Activated naive CD4-positive, alpha-beta T cell treated with anti-CD3 and anti-CD28 coated beads, Interleukin-2, amount 50 U/mL, for 16 hours (primary cell): Measurements from ENCODE around the gene EPHA7.

Experiments used
- DNase-seq: peaks from one replicate; pipeline ENCODE4 v3.0.0-alpha.2; 2020

The EPHA7 gene

DNA sequence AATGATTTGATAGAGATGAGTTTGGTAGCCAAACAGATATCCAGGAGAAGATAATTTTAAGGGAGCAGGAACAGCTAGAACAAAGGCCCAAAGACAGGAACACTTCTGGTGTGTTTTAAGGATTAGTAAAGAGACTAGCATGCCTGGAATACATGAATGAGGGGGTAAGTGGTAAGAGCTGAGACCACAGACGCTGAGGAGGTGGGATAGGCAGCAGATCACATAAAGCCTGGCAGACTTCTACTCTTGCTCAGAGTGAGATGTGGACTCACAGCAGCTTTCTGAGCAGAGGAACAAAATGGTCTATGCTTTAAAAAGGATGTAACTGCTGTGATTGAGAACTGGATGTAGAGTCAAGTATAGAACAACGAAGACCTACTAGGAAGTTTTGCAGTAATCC, 100.1 kb downstream of the EPHA7 start:
- DNase-seq: no peak

DNA sequence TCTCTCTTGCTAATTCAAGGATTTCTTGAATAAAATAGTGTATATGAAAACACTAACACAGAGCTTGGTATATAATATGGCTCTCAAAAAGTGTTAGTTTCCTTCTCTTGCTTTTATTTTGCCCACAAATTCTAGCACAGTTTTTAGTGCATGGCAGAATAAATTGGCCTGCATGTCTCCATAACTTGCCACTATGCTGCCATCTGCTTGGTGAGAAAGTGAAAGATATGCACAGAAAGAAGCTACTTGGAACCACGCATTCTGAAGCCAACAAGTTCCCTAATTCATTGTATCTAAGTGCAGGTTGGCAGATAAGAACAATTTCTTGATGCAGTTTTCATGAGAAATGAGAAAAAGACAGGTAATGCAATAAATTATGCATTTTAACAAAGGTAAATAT, 101.2 kb downstream of the EPHA7 start:
- no peak for DNase-seq

DNA sequence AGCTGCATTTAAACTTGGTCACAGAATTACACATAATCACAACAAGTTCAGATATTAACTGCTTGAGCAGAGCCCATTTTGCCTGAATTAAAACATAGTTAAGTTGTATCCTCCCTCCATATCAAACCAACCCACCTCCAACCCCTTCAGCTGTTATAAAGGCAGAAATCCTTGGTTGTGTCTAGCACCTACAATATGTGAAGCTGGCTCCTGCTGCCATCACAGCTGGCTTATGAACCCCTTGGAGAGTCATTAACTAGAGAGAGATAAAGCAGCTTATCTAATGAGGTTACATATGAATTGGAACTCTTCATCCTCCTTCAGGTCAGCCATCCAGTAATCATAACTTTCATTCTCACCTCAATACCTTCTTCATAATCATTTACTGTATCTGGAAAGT, 101.8 kb downstream of the EPHA7 start:
- no peak for DNase-seq

DNA sequence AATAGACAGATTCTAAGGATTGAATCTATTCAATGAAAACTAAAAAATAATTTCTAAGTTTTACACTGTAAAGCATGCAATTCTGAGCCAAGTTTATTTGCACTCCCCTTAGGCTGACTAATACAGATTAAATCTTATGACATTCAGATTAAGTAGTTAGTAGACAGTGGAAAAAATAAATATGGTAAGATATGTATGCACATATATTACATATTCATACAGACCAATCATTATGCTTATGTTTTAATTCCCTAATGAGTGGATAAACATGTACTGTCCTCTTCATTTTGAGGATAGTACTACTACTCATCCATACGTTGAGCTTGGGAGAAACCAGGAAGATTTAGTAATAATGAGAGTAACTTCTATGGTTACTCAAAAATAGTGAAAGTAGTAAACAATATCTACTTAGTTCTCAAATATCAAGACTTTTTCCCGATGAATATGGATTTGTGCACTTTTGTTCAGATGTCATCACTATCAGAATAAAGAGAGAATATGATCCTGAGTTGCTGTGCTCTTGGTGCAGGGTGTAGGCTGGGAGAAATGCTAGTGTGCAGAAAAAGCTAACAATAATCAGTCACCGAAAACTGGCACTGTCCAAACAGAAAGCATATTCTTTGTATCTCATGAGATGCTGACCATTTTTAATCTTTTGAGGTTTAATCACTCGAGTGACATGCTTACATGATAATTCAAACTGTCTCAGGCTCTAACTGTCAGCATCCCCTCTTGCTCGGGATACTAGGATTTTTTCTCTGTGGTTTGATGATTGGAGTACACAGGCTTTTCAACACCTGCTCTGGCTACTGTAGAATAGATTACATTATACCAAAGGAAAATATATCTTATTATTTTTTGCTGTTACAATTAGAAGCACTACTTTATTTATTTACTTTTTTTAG, 111.6 kb downstream of the EPHA7 start:
- no peak for DNase-seq

DNA sequence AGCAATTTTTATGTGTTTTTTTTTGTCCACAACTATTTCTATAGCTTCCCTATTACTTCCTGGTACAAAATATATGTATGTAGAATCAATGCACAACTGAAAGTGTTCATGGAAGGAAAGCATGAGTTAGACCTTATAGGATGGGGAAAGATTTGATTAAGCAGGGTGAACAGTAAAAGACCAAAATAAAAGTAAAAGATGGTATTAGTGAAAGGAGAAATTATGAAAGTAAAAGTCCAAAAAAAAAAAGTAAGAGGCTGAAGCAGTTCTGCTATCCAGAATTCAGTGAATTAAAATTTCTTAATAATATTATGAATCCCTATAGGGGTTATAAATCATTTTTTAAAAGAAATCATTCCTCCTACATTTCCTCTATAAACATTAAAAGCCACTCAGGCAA, 114.3 kb downstream of the EPHA7 start:
- DNase-seq: no peak

DNA sequence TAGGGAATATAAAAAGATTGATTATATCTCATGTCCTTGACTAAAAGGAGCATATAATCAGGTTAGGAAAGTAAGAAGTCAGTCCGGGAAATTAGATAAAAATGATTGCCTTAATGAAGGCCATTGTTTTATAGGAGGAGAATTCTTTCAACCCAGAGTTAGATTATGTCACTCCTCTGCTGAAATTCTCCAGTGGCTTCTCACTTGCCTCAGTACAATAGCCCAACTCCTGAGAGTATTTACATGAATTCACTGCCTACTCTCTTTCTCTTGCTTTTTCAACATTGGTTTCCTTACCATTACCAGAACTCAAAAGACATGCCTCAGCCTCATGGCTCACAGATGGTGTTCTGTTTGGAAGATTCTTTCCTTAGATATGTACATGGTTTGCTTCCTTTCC, 114.9 kb downstream of the EPHA7 start:
- no peak for DNase-seq

DNA sequence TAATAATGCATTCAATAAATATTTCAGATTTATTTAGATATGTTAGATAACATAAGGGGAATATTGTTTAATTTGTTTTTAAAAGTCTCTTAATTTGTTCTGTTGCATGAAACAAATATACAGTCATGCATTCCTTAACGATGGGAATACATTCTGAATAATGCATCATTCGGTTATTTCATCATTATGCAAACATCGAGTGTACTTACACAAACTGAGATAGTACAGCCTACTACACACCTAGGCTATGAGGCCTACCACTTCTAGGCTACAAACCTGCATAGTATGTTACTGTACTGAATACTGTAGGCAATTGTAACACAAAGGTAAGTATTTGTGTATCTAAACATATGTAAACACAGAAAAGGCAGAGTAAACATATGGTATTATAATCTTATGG, 118.7 kb downstream of the EPHA7 start:
- no peak for DNase-seq

DNA sequence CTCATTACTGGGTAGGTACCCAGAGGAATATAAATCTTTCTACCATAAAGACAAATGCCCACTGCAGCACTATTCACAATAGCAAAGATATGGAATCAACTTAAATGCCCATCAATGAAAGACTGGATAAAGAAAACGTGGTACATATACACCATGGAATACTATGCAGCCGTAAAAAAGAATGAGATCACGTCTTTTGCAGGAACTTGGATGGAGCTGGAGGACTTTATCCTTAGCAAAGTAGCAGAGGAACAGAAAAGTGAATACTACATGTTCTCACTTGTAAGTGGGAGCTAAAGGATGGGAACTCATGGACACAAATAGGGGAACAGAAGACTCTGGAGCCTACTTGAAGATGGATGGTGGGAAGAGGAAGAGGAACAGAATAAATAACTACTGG, 119.7 kb downstream of the EPHA7 start:
- no peak for DNase-seq

DNA sequence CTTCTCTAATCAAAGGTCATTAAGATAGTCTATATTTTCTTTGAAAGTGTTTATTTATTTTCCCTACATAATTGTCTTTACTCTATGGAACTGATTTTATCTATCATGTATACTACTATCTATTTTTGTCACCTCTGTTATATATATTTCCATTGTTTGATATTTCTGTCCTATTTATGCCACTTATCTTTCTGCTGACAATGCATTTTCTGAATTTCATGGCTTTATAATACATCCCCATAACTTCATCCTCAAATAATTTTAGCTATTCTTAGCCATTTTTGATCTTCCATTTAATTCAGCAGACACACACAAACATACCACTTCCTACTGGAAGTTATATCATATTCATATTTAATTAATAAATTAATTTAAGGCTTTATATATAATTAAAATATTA, 123.7 kb downstream of the EPHA7 start:
- no peak for DNase-seq

DNA sequence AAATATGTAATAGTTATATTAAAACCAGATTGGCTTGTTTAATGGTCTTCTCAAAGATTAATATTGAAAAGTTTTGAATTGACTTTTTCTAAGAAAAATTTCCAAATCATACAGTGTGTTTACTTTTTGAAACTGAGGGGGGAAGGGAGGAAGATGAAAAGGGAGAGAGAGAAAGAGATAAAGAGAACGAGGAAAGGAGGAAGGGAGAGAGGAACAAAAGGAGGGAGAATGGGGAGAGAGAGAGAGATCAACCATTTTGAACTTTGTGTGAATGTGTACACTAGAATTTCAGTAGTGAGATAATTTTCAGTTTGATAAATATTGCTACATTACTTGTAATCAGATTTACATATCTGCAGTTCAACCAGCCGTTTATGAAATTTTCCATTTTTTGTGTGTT, 124.5 kb downstream of the EPHA7 start:
- no peak for DNase-seq

DNA sequence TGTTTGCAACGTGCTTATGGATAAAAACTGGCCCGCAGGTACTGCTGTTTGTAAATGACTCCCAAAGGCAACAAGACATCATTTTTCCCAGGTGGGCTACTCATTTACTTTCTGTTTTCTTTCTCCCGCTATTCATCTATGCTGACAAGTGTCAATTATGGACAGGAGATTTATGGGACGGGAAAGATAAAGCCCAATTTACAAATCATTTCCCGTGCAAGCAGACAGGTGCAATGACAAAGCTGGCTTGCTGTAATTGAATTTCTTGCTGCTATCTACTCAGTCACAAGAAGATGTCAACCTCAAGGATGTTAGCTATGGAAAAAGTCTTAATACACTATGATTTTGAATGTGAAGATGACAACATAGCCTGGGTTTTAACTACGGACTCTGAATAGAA, 125.5 kb downstream of the EPHA7 start:
- no peak for DNase-seq

DNA sequence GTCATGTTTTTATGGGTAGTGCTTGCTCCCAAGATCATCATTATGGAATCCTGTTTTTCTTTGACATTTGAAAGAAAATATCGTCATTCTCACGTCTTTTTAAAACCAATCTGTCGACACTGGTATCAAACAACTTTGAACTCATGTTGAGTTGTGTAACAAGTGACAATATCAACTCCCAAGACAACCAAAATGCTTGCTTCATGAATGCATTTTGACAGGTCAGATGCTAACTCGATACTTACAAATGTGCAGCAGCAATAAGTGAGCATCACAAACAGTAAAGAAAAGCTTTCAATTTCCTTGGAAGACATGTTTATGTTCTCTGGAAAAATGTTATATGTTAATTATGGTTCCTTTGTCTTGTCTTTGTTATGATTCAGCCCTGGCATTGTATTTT, 125.9 kb downstream of the EPHA7 start:
- DNase-seq: no peak

DNA sequence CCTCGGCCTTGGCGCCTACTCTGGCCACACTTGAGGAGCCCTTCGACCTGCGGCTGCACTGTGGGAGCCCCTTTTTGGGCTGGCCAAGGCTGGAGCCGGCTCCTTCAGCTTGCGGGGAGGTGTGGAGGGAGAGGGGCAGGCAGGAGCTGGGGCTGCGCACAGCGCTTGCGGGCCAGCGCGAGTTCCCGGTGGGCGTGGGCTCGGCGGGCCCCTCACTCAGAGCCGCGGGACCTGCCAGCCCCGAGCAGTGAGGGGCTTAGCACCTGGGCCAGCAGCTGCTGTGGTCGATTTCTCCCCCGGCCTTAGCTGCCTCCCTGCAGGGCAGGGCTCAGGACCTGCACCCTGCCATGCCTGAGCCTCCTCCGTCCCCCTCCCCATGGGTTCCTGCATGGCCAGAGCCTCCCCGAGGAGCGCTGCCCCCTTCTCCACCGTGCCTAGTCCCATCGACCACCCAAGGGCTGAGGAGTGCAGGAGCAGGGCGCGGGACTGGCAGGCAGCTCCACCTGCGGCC, 136.8 kb downstream of the EPHA7 start:
- DNase-seq: peak; percentile 7

DNA sequence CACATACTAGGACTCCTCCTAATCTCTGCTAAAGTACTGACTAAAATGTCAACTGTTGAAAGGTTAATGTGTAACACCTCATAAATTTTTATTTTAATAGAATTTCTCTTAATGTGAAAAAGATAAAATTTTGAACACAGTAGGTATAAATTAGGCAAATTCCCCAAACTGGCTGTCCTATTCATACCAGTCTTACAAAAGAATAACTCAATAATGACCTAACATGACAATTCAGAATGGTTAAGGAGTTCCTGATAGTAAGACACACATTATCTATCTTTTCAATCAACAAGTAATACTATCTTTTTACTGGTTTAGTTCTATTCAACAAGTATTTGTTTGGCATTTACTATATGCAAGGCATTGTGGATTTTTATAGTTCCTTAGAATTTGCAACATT, 141.1 kb downstream of the EPHA7 start:
- no peak for DNase-seq

DNA sequence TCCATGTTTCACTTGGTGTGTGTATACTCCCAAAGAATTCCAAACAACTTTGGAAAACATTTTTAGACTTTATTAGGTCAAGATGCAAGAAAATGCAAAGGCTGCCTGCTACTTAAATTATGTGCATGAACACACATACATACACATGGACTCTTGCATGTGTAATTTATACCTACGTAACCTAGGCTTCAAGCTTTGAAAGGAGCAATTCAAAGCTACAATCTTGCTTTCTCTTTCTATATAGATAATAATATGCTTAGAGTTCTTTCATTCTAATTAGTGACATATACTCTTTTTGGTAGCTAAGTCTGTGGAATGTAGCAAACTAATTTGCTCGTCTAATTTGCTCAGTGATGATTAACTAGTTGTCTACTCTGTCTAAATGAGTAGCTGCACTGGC, 146.5 kb downstream of the EPHA7 start:
- DNase-seq: no peak

DNA sequence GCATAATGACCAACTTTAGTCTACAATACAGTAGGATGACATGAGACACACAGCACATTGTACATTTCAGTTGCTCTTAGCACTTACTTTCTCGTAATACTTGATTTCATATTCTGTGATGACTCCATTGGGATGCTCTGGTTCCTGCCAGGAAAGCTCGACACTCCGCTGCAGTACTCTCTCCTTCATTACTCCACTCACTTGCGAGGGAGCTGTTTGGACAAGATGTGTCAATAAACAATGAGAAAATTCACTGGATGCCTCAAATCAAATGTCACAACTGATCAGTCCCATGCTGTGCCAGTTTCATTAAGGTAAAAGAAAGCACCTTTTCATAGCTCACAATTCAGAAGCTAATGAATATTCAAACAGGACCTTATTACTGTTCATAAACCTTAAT, 147.1 kb downstream of the EPHA7 start:
- no peak for DNase-seq

DNA sequence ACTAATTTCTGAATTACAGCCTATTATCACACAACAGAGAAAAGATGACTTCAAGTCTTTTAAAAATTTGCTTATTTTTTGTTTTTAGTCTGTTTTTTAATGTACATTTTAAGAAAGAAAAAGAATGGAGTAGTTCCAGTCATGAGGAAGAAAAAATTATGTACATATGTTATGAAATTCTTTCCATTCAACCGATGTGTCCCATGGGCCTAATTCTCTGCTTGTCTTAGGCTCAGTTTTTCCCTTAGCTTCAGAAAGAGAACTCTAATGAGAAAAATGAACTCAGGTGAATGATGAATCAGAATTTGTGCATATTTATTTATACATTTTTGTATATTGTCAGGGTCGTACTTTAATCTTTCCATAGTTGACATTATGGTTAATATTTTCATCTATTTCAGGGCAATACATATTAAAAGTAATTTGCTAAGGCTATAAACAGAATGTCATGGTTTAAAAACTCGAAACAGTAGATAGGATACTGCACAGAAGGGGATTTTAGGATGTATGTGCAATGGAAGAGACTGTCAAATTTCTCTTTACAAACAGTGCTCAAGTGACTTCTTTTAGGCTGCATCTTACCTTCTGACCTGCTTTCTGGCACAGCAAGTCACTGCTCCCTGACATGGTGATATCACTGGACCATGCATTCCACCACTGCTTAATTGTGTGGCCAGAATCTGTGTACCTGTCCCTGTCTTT, 153.1 kb downstream of the EPHA7 start:
- DNase-seq: no peak

DNA sequence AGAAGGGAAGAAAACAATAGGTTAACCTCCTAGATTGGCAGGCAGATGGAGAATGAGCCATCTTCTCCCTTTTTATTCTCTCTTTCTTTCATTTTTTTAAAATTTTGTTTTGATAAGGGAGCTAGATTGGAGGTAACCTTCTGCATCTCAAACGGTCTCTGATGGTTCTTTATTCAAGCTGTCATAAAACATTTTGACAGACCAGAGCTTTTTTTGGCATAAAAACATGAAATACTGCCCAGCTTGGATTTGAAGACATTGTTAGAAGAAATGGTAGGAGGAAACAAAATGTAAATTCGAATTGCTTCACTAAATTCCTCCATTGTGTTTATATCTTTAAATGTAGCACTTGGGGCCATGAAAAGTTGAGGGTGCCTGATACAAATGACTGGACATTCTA, 158.5 kb downstream of the EPHA7 start:
- DNase-seq: no peak

DNA sequence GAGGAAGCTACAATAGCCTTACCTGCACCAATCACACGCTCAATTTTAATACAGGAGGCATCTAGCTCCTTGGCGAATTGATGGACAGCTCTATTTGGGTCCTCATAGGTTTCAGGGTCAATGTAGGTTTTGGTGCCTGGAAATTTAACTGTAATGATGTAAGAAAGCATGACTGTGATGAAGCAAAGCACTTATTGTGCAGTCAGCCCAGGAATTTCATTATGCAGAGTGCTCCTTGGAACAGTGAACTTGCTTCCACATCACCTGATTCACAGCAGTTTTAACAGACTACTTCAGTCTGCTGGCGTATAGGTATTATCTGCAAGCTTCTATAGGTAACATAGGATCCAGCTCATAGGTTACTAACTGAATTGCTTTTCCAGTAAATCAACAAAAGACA, 160.0 kb downstream of the EPHA7 start:
- DNase-seq: no peak

DNA sequence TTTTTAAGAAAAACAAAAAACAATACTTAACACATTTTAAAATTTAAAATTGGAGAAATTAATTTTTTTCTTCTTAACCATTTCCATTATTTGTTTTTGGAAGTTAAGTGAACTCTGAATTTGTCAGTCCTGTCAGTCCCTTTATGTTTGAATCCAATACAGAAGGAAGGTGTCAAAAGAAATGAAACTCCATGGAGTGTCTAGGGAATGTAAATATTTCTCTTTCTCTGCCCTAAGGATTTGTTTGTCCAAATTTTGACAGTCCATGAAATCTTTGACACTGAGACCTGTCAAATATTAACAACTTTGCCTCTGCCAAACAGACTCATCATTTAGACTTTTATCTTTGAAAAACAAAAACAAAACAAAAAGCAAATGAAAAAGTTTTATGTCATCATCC, 166.4 kb downstream of the EPHA7 start:
- DNase-seq: no peak

DNA sequence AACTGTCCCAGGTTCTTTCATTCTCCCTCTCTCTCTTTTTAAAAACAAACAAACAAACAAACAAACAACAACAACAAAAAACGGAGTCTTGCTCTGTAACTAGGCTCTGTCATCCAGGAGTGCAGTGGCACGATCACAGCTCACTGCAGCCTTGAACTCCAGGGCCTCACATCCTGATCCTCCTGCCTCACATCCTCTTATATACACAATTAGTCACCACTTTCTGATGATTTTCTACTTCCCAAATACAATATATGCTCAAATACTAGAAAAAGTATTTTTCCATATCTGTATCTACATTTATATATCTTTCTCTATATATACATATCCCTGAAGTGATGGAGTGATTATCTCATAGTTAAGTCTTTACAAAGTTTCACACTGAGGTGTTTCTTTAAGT, 170.7 kb downstream of the EPHA7 start:
- no peak for DNase-seq

DNA sequence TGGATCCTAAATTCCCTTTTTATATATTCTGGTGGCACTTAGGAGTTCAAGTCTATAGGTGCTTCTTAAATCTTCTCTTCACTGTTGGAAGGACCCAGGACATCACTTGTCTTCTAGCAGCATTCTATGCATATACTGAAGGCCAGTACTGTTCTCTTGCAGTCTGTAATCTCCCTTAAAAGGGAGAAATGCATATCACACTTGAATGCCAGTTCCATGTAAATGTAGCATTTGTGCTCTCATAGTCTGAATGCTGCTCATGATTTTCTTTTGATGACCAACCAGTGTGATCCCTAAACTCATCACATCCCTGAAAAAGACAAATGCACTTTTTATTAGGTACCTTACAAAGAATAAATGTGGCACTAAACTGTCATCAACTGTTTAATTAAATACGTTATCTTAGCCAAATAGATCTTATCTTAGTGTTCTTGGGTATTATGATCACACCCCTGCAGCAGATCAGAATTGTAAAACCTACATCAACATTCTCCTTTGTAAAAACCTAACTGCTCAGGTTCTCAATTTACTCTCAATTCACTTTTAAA, 176.1 kb downstream of the EPHA7 start:
- no peak for DNase-seq

DNA sequence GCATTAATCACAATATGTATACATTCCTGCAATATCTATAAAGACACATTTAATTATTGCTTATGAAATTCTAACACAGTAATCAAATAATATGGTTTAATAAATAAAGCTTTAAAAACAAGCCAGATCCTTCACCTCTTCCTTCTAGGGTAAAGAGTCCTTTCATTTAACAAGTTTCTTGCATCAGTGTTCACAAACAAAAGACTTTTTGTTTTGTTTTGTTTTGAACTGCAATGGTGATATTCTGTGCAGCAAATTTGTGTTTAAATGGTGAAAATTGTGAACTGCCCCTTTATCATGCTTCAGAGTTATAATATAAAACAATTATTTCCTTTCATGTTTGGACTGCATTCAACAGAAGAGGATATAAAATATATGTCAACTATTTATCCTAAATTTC, 177.3 kb downstream of the EPHA7 start:
- no peak for DNase-seq

DNA sequence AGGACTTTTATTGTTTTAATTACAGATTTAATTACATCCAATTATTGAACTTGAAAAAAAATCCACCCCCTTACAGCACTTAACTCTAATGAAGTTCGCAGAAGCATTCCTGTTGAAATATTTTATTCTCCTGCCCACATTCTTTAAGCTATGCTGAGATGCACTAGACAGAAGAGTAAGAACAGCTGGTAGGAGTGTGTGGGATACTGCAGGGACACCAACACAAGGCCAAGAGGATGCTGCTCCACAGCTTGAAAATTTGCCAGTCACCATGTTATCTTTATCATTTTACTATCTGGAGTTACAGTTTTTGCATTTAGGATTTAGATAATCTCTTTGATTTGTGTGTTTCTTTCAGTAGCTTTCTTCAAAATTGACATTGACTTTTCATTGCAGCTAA, 180.7 kb downstream of the EPHA7 start:
- no peak for DNase-seq
